GM11168 (cell line): ENCODE measurements around the gene CHN2.
"Not testable (repeated sequence)": the region's sequence is repeated elsewhere in the genome, so short reads cannot be mapped to it uniquely, and the experiment has no call there.

Experiments used
- in situ Hi-C: fragments of 300-500 bp; cut with MboI; formaldehyde crosslinking; loops from one replicate; pipeline ENCODE4 v1.12.0; 2022; ENCODE audit warnings: low sequenced_read_pairs; ENCODE audit not compliant: unreplicated experiment

CHN2 gene

GRCh38 chr7:29185613-29186012 lies 9.0 kb upstream of the CHN2 start:
- in situ Hi-C loops = no loop called here

GRCh38 chr7:29189743-29190201 lies 4.8 kb upstream of the CHN2 start:
- in situ Hi-C loops = loop anchor here (10.0 kb wide), 1 partner anchor 215 kb away; no protein-coding TSS in a partner anchor

- in situ Hi-C loops = loop anchor here (10.0 kb wide), 1 partner anchor 214 kb away; no protein-coding TSS in a partner anchor
Observed at GRCh38 chr7:29190349-29191045, 4.1 kb upstream of the CHN2 start.

- in situ Hi-C loops = loop anchor here (10.0 kb wide), 1 partner anchor 212 kb away; no protein-coding TSS in a partner anchor
Observed at GRCh38 chr7:29192323-29192722, 2.3 kb upstream of the CHN2 start.

GRCh38 chr7:29192811-29193210 lies 1.8 kb upstream of the CHN2 start:
- in situ Hi-C loops = loop anchor here (10.0 kb wide), 1 partner anchor 212 kb away; no protein-coding TSS in a partner anchor

- in situ Hi-C loops = loop anchor here (10.0 kb wide), 1 partner anchor 211 kb away; no protein-coding TSS in a partner anchor
Observed at GRCh38 chr7:29193316-29194205, 1.0 kb upstream of the CHN2 start.

- in situ Hi-C loops = loop anchor here (10.0 kb wide), 1 partner anchor 211 kb away; no protein-coding TSS in a partner anchor
Observed at GRCh38 chr7:29194206-29194593, 375 bp upstream of the CHN2 start.

- in situ Hi-C loops = loop anchor here (10.0 kb wide), 1 partner anchor 209 kb away; no protein-coding TSS in a partner anchor
Observed at GRCh38 chr7:29196191-29196590, 1.6 kb downstream of the CHN2 start.

GRCh38 chr7:29196971-29197595 lies 2.5 kb downstream of the CHN2 start:
- in situ Hi-C loops = loop anchor here (10.0 kb wide), 1 partner anchor 208 kb away; no protein-coding TSS in a partner anchor

GRCh38 chr7:29197916-29198315 lies 3.3 kb downstream of the CHN2 start:
- in situ Hi-C loops = loop anchor here (10.0 kb wide), 1 partner anchor 207 kb away; no protein-coding TSS in a partner anchor

GRCh38 chr7:29199776-29200175 lies 5.2 kb downstream of the CHN2 start:
- in situ Hi-C loops = loop anchor here (10.0 kb wide), 1 partner anchor 205 kb away; no protein-coding TSS in a partner anchor

GRCh38 chr7:29202651-29203069 lies 8.1 kb downstream of the CHN2 start:
- in situ Hi-C loops = no loop called here

GRCh38 chr7:29204491-29205272 lies 10.1 kb downstream of the CHN2 start:
- in situ Hi-C loops = no loop called here

- in situ Hi-C loops = no loop called here
Observed at GRCh38 chr7:29207162-29207801, 12.7 kb downstream of the CHN2 start.

- in situ Hi-C loops = no loop called here
Observed at GRCh38 chr7:29208410-29209250, 14.1 kb downstream of the CHN2 start.

- in situ Hi-C loops = no loop called here
Observed at GRCh38 chr7:29209745-29210144, 15.2 kb downstream of the CHN2 start.

GRCh38 chr7:29212736-29213135 lies 18.2 kb downstream of the CHN2 start:
- in situ Hi-C loops = not testable (repeated sequence)

- in situ Hi-C loops = no loop called here
Observed at GRCh38 chr7:29214056-29214455, 19.5 kb downstream of the CHN2 start.
